WTC11 (cell line): Measurements from ENCODE around the gene NFIC. TPM values are rescaled to one million over a fixed set of nuclear protein-coding genes. Genes with fewer than 3 reads are reported as not detected.

Experiments
- ATAC-seq: fragments of 200-7000 bp; cut with Tn5 transposase; 2 replicates; pipeline ENCODE4 v1.10.0; 2021; ENCODE audit warnings: mild to moderate bottlenecking, moderate library complexity
- CTCF ChIA-PET: fragments of 300-600 bp; sonication (Branson Sonifier 250); formaldehyde crosslinking; loops from one replicate; lab custom pipeline; 2021; ENCODE audit warnings: antibody characterized with exemption; lab: Charles Lee
- POLR2A ChIA-PET: fragments of 350-600 bp; sonication (Branson Sonifier 250); formaldehyde crosslinking; loops from one replicate; lab custom pipeline; 2021; ENCODE audit warnings: antibody characterized with exemption; lab: Charles Lee
- DNase-seq: peaks from one replicate; pipeline ENCODE4 v3.0.0; 2021; ENCODE audit warnings: low spot score
- H3K27ac Mint-ChIP-seq: 2 replicates; pipeline ENCODE4 v1.8.0; 2021; ENCODE audit warnings: mixed read lengths
- H3K27me3 Mint-ChIP-seq: 2 replicates; pipeline ENCODE4 v1.8.0; 2021; ENCODE audit warnings: low read depth, mild to moderate bottlenecking, moderate library complexity, mixed read lengths
- H3K36me3 Mint-ChIP-seq: 2 replicates; pipeline ENCODE4 v1.8.0; 2021; ENCODE audit warnings: mixed read lengths
- H3K4me1 Mint-ChIP-seq: 2 replicates; pipeline ENCODE4 v1.8.0; 2022; ENCODE audit warnings: mixed read lengths
- H3K4me3 Mint-ChIP-seq: 2 replicates; pipeline ENCODE4 v1.8.0; 2021; ENCODE audit warnings: mild to moderate bottlenecking, moderate library complexity, mixed read lengths
- H3K9me3 Mint-ChIP-seq: 2 replicates; pipeline ENCODE4 v1.8.0; 2021; ENCODE audit warnings: mixed read lengths
- FOXK1 ChIP-seq: sonication (generic); formaldehyde crosslinking; IDR thresholded peaks from 2 replicates; pipeline ENCODE4 v1.8.0; 2022; ENCODE audit warnings: mild to moderate bottlenecking, moderate library complexity, missing genetic modification reagents
- GTF2I ChIP-seq: fragments of 250-450 bp; sonication (Bioruptor Pico); conservative IDR thresholded peaks from 2 replicates; pipeline ENCODE4 v1.4.0; 2021; ENCODE audit warnings: mild to moderate bottlenecking
- HMGA2 ChIP-seq: fragments of 250-450 bp; sonication (Bioruptor Pico); IDR thresholded peaks from 2 replicates; pipeline ENCODE4 v1.4.0; 2021; ENCODE audit warnings: mild to moderate bottlenecking, moderate library complexity
- IRF2 ChIP-seq: sonication (generic); formaldehyde crosslinking; IDR thresholded peaks from 2 replicates; pipeline ENCODE4 v1.8.0; 2022; ENCODE audit warnings: low read depth, missing genetic modification reagents, borderline replicate concordance
- NFATC4 ChIP-seq: fragments of 250-450 bp; sonication (Bioruptor Pico); IDR thresholded peaks from 2 replicates; pipeline ENCODE4 v1.9.0; 2021; ENCODE audit warnings: mild to moderate bottlenecking
- NFE2L1 ChIP-seq: sonication (generic); formaldehyde crosslinking; IDR thresholded peaks from 2 replicates; pipeline ENCODE4 v1.8.1; 2023; ENCODE audit warnings: missing genetic modification reagents
- SMAD4 ChIP-seq: sonication (generic); formaldehyde crosslinking; IDR thresholded peaks from 2 replicates; pipeline ENCODE4 v1.8.0; 2022; ENCODE audit warnings: mild to moderate bottlenecking, missing genetic modification reagents
- SOX15 ChIP-seq: fragments of 250-450 bp; sonication (Bioruptor Pico); IDR thresholded peaks from 2 replicates; pipeline ENCODE4 v1.9.0; 2021; ENCODE audit warnings: mild to moderate bottlenecking
- ZNF138 ChIP-seq: sonication (generic); formaldehyde crosslinking; conservative IDR thresholded peaks from 2 replicates; pipeline ENCODE4 v1.8.1; 2022; ENCODE audit warnings: mild to moderate bottlenecking, moderate library complexity, missing genetic modification reagents
- ZNF263 ChIP-seq: sonication (generic); formaldehyde crosslinking; IDR thresholded peaks from 2 replicates; pipeline ENCODE4 v1.8.1; 2022; ENCODE audit warnings: low read depth, mild to moderate bottlenecking, moderate library complexity, missing genetic modification reagents
- total RNA-seq: library from RNA; stranded (reverse); gene quantifications from 3 replicates; pipeline ENCODE4 v1.2.3, GENCODE V29; 2021
- TF ChIP-seq, protein P1 (sequence below): sonication (generic); formaldehyde crosslinking; IDR thresholded peaks from 2 replicates; pipeline ENCODE4 v1.8.0; 2022; ENCODE audit warnings: mild to moderate bottlenecking, missing genetic modification reagents
- TF ChIP-seq, protein P2 (sequence below): sonication (generic); formaldehyde crosslinking; IDR thresholded peaks from 2 replicates; pipeline ENCODE4 v1.8.1; 2023; ENCODE audit warnings: mild to moderate bottlenecking, missing genetic modification reagents, borderline replicate concordance
- TF ChIP-seq, protein P3 (sequence below): sonication (generic); formaldehyde crosslinking; IDR thresholded peaks from 2 replicates; pipeline ENCODE4 v1.8.1; 2023; ENCODE audit warnings: mild to moderate bottlenecking, missing genetic modification reagents

NFIC gene
- total RNA-seq, 1 experiment from 2014 or later = 3.5 TPM

DNA sequence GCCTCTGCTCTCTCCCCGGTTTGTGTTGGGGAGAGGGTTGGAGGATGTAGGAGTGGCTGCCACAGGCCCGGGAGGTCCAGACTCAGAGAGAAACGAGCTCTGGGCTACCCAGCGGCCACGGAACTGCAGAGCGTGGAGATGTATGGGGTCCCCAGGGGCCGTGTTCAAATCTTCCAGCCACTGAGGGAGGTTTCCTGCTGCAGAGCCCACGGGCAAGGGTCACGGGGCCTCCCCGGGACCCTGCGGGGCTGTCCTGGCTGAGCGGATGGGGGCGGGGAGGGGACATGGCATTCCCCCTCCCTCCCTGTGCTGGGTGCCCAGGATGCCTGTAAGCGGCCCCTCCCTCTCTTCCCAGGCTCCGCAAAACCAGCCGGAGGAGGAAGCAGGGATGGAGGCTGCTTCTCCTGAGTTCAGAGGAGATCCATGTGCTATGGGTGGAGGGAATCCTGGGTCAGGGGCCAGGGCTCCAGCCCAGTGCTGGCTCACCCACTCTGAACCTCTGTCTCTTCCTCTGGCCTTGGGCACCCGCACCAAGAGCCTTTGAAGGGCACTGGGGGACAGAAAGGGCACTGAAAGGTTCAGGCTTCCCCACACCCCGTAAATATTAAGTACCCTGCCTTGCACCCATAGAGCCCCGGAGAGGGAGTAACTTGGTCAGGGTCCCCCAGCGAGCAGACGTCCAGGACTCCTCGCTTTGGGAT, 91.3 kb downstream of the NFIC start (continued):
- TF ChIP-seq SOX15 (CRISPR knock-in tag) = no peak
- no peak for TF ChIP-seq HMGA2 (CRISPR knock-in tag)
- TF ChIP-seq, protein P1, sequence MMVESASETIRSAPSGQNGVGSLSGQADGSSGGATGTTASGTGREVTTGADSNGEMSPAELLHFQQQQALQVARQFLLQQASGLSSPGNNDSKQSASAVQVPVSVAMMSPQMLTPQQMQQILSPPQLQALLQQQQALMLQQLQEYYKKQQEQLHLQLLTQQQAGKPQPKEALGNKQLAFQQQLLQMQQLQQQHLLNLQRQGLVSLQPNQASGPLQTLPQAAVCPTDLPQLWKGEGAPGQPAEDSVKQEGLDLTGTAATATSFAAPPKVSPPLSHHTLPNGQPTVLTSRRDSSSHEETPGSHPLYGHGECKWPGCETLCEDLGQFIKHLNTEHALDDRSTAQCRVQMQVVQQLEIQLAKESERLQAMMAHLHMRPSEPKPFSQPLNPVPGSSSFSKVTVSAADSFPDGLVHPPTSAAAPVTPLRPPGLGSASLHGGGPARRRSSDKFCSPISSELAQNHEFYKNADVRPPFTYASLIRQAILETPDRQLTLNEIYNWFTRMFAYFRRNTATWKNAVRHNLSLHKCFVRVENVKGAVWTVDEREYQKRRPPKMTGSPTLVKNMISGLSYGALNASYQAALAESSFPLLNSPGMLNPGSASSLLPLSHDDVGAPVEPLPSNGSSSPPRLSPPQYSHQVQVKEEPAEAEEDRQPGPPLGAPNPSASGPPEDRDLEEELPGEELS (CRISPR knock-in tag) = no peak

DNA sequence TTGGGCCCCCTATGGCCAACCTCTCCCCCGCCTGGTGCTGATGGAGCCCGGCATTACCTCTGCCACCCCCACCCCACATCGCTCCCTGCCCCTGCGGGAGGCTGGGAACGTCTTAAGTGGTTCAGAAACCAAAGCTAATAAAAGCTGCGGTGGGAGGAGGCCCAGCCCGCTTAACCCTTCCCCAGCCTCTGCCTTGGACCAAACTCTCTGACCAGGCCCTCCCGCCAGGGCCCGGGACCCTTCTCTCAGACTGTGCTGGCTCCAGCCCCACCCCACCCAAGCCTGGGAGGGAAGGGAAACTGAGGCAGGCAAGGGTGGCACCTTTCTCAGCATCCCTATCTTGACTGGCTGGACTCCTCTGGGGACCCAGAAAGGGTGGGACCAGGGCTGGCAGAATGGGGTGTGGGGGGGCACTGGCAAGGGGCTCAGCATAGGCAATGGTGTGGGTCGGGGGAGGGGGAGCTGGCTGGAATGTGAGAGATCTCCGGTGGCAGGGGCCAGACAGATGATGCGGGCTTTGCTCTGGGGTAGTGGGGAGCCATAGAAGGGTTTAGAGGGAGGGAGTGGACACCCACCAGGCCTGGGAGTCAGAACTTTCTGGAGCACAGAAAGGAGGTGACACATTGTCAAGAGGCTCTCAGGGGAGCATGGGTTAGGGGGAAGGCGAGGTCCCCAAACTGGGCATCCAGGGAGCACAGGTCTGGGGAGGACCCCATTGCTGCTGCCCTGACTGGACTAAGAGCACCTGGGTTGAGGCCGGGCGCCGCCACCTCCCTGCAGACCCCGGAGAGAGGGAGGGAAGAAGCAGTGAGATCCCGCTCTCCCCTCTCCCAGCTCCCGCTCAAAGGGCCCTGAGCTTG, 92.1 kb downstream of the NFIC start:
- CTCF ChIA-PET = interaction anchor here (0.7 to 1.7 kb wide), 5 partner anchors 14 to 183 kb away, joined by 3 to 9 read pairs (median 4); no protein-coding TSS in a partner anchor
- peaks cover 45% of the 10 kb centered on the region for H3K27me3 Mint-ChIP-seq
- TF ChIP-seq GTF2I (CRISPR knock-in tag) (peak; percentile 78; the same call in 1 of the 2 replicates), IRF2 (CRISPR knock-in tag) (no peak)

DNA sequence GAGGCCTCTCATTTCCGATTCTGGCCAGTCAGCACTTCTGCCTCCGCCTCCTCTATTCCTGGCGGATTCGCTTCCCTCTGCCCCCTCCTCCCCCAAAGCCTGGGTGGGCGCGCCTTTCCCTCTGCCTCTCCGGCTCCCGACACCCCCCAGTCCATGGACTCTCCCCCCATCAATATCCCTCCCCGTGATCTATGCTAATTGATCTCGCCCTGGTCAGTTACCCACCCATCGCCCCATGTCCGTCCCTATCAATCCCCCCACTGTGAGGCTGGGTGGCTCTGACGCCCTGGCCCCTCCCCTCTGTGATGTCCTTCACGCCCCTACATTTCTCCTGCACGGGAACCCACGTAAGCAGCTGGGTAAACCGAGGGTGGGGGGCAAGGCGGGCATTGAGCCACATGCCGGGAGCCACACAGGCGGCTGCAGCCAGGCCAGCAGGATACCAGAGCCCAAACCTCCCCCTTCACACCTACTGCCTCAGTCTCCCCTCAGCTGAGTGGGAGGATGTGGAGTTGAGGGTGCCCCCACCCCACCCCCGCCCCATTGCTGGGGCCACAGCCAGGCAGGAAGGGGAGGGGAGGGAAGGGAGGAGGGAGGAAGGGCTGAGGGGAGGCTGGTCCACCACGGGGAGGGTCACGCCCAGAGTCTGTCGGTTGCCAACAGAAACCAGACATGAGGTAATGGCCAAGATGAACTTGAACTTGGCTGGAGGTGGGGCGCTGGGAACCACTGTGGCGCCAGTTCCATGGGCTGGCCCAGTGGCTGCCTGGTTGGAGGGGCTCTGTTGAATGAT, 92.9 kb downstream of the NFIC start:
- TF ChIP-seq NFATC4 (CRISPR knock-in tag) (no peak), NFE2L1 (no peak), SMAD4 (no peak), FOXK1 (CRISPR knock-in tag) (no peak), ZNF138 (CRISPR knock-in tag) (no peak), ZNF263 (CRISPR knock-in tag) (no peak)
- TF ChIP-seq, protein P2, sequence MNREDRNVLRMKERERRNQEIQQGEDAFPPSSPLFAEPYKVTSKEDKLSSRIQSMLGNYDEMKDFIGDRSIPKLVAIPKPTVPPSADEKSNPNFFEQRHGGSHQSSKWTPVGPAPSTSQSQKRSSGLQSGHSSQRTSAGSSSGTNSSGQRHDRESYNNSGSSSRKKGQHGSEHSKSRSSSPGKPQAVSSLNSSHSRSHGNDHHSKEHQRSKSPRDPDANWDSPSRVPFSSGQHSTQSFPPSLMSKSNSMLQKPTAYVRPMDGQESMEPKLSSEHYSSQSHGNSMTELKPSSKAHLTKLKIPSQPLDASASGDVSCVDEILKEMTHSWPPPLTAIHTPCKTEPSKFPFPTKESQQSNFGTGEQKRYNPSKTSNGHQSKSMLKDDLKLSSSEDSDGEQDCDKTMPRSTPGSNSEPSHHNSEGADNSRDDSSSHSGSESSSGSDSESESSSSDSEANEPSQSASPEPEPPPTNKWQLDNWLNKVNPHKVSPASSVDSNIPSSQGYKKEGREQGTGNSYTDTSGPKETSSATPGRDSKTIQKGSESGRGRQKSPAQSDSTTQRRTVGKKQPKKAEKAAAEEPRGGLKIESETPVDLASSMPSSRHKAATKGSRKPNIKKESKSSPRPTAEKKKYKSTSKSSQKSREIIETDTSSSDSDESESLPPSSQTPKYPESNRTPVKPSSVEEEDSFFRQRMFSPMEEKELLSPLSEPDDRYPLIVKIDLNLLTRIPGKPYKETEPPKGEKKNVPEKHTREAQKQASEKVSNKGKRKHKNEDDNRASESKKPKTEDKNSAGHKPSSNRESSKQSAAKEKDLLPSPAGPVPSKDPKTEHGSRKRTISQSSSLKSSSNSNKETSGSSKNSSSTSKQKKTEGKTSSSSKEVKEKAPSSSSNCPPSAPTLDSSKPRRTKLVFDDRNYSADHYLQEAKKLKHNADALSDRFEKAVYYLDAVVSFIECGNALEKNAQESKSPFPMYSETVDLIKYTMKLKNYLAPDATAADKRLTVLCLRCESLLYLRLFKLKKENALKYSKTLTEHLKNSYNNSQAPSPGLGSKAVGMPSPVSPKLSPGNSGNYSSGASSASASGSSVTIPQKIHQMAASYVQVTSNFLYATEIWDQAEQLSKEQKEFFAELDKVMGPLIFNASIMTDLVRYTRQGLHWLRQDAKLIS = no peak
- TF ChIP-seq, protein P3, sequence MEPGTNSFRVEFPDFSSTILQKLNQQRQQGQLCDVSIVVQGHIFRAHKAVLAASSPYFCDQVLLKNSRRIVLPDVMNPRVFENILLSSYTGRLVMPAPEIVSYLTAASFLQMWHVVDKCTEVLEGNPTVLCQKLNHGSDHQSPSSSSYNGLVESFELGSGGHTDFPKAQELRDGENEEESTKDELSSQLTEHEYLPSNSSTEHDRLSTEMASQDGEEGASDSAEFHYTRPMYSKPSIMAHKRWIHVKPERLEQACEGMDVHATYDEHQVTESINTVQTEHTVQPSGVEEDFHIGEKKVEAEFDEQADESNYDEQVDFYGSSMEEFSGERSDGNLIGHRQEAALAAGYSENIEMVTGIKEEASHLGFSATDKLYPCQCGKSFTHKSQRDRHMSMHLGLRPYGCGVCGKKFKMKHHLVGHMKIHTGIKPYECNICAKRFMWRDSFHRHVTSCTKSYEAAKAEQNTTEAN (CRISPR knock-in tag) = no peak
- DNase-seq = no peak
- H3K4me1 Mint-ChIP-seq = peaks cover 15% of the 10 kb centered on the region
- no peak overlapping the region for H3K27ac Mint-ChIP-seq
- CTCF ChIA-PET = interaction anchor here (0.9 to 1.7 kb wide), 3 partner anchors 15 to 26 kb away, joined by 3 to 9 read pairs (median 4); no protein-coding TSS in a partner anchor
- H3K9me3 Mint-ChIP-seq = no peaks in the 10 kb centered on the region
- H3K4me3 Mint-ChIP-seq = peak overlapping the region; percentile 20; the same call in 1 of the 2 replicates
- peaks cover 49% of the 10 kb centered on the region for H3K27me3 Mint-ChIP-seq
- POLR2A ChIA-PET = no interaction called here
- no peaks in the 10 kb centered on the region for H3K36me3 Mint-ChIP-seq
- peak; percentile 25; the same call in 1 of the 2 replicates for ATAC-seq

More for the DNA sequence above, 92.1 kb downstream of the NFIC start:
- H3K27ac Mint-ChIP-seq = no peak overlapping the region
- ATAC-seq (no peak), DNase-seq (no peak)
- H3K4me1 Mint-ChIP-seq = peaks cover 15% of the 10 kb centered on the region
- H3K36me3 Mint-ChIP-seq = no peaks in the 10 kb centered on the region
- no peaks in the 10 kb centered on the region for H3K9me3 Mint-ChIP-seq
- H3K4me3 Mint-ChIP-seq = peak overlapping the region; percentile 20; the same call in 1 of the 2 replicates
- POLR2A ChIA-PET = no interaction called here
